Measurements from ENCODE around the gene RNFT2.

Gene RNFT2

GRCh38 chr12:116870306-116870705 lies 132.2 kb downstream of the RNFT2 start:
- Histone ChIP-seq H3K27ac (ENCODE audit: extremely low read depth, low read depth, low read length) (no peak overlapping the region), H3K9me3 (ENCODE audit: control insufficient read depth, insufficient read depth, low read depth, low read length) (no peaks in the 10 kb centered on the region), H3K4me1 (ENCODE audit: control insufficient read depth, insufficient read depth, low read length) (no peaks in the 10 kb centered on the region), H3K4me3 (ENCODE audit: low read depth, low read length) (no peak overlapping the region), H3K36me3 (ENCODE audit: control insufficient read depth in 2 of 2, insufficient read depth in 1 of 2, low read length in 2 of 2) (peaks cover 0 to 3% of the 10 kb centered on the region in 2 experiments; a peak in 2 of 3 replicates)
- CTCF ChIA-PET = interaction anchor here (1.0 kb wide), 2 partner anchors 12 to 166 kb away, joined by 3 read pairs; no protein-coding TSS in a partner anchor
- TF ChIP-seq ZNF214 (tag by site-specific recombination; IDR thresholded peaks at IDR 0.05; ENCODE audit: borderline replicate concordance) (no peak), ZNF324 (tag by site-specific recombination; IDR thresholded peaks at IDR 0.05) (no peak), ZBTB44 (tag by site-specific recombination; IDR thresholded peaks at IDR 0.05) (no peak), SCRT2 (tag by site-specific recombination; IDR thresholded peaks at IDR 0.05) (no peak), ZNF76 (tag by site-specific recombination; IDR thresholded peaks at IDR 0.05; ENCODE audit: borderline replicate concordance, low read depth) (no peak), ZNF121 (tag by site-specific recombination; IDR thresholded peaks at IDR 0.05) (peak; percentile 88)
- POLR2A ChIA-PET = no interaction called here

GRCh38 chr12:116874324-116874995 lies 136.3 kb downstream of the RNFT2 start:
- POLR2A ChIA-PET = interaction anchor here (0.6 kb wide), 1 partner anchor 258 kb away, joined by 3 read pairs; no protein-coding TSS in a partner anchor
- H3K36me3 ChIP-seq (ENCODE audit: control insufficient read depth in 2 of 2, insufficient read depth in 1 of 2, low read length in 2 of 2) = peaks cover 0 to 3% of the 10 kb centered on the region in 2 experiments; a peak in 2 of 3 replicates
- H3K27ac ChIP-seq (ENCODE audit: extremely low read depth, low read depth, low read length) = no peak overlapping the region
- peaks cover 5% of the 10 kb centered on the region; the same call in 1 of the 2 replicates for H3K4me1 ChIP-seq (ENCODE audit: control insufficient read depth, insufficient read depth, low read length)
- CTCF ChIA-PET = interaction anchor here (7.3 kb wide), 1 partner anchor 11 kb away, joined by 52 read pairs; no protein-coding TSS in a partner anchor
- H3K9me3 ChIP-seq (ENCODE audit: control insufficient read depth, insufficient read depth, low read depth, low read length) = no peaks in the 10 kb centered on the region
- no peak overlapping the region for H3K4me3 ChIP-seq (ENCODE audit: low read depth, low read length)
- peak; percentile 76; the same call in 1 of the 2 replicates for TF ChIP-seq ZNF280D (tag by site-specific recombination; IDR thresholded peaks at IDR 0.05)
- TF ChIP-seq SETDB1 (IDR thresholded peaks at IDR 0.05; ENCODE audit: insufficient read length, low read length) = peak; percentile 53
- no peak for TF ChIP-seq ZNF76 (tag by site-specific recombination; IDR thresholded peaks at IDR 0.05; ENCODE audit: borderline replicate concordance, low read depth)
- peak; percentile 45; the same call in 1 of the 2 replicates for TF ChIP-seq YY1 (tag by site-specific recombination; IDR thresholded peaks at IDR 0.05)

- no peak overlapping the region for H3K4me3 ChIP-seq (ENCODE audit: low read depth, low read length)
- H3K4me1 ChIP-seq (ENCODE audit: control insufficient read depth, insufficient read depth, low read length) = peaks cover 7% of the 10 kb centered on the region; the same call in 1 of the 2 replicates
- no peak overlapping the region for H3K27ac ChIP-seq (ENCODE audit: extremely low read depth, low read depth, low read length)
- ChIA-PET POLR2A (interaction anchor here (0.7 kb wide), 1 partner anchor 16 kb away, joined by 3 read pairs; no protein-coding TSS in a partner anchor), CTCF (interaction anchor here (0.6 to 7.3 kb wide), 2 partner anchors 13 to 152 kb away, joined by 3 to 52 read pairs; no protein-coding TSS in a partner anchor)
- H3K9me3 ChIP-seq (ENCODE audit: control insufficient read depth, insufficient read depth, low read depth, low read length) = no peaks in the 10 kb centered on the region
- H3K36me3 ChIP-seq (ENCODE audit: control insufficient read depth in 2 of 2, insufficient read depth in 1 of 2, low read length in 2 of 2) = peaks cover 0 to 3% of the 10 kb centered on the region in 2 experiments; a peak in 2 of 3 replicates
- TF ChIP-seq ZNF426 (tag by site-specific recombination; IDR thresholded peaks at IDR 0.05) (no peak), ZNF174 (tag by site-specific recombination; IDR thresholded peaks at IDR 0.05) (no peak), ZNF629 (tag by site-specific recombination; IDR thresholded peaks at IDR 0.05) (no peak), ATF2 (tag by site-specific recombination; IDR thresholded peaks at IDR 0.05; ENCODE audit: low read depth) (no peak), ZBTB7A (tag by site-specific recombination; IDR thresholded peaks at IDR 0.05; ENCODE audit: low read depth) (no peak), FEZF1 (tag by site-specific recombination; IDR thresholded peaks at IDR 0.05) (no peak), ZNF658 (tag by site-specific recombination; IDR thresholded peaks at IDR 0.05) (no peak), ZNF133 (tag by site-specific recombination; IDR thresholded peaks at IDR 0.05) (no peak), HOXC10 (CRISPR knock-in tag; IDR thresholded peaks at IDR 0.05) (no peak), REPIN1 (tag by site-specific recombination; IDR thresholded peaks at IDR 0.05; ENCODE audit: low read depth) (no peak), ZNF600 (tag by site-specific recombination; IDR thresholded peaks at IDR 0.05) (no peak), ZNF48 (tag by site-specific recombination; IDR thresholded peaks at IDR 0.05) (no peak), ZNF239 (tag by site-specific recombination; IDR thresholded peaks at IDR 0.05) (no peak), ZBTB48 (tag by site-specific recombination; IDR thresholded peaks at IDR 0.05) (no peak), ZNF529 (tag by site-specific recombination; IDR thresholded peaks at IDR 0.05; ENCODE audit: insufficient replicate concordance) (no peak)
These were observed 138.2 kb downstream of the RNFT2 start for GRCh38 chr12:116876151-116876869.
